Astrocyte (in vitro differentiated cells and primary cell): ENCODE measurements around the gene LRRC45.

ENCODE experiments used
- CTCF ChIP-seq: IDR thresholded peaks from 2 replicates; pipeline ENCODE4 v1.5.1; 2011; ENCODE audit warnings: low read depth, mild to moderate bottlenecking, inconsistent platforms, low read length, moderate library complexity; ENCODE audit not compliant: insufficient read depth
- EZH2 ChIP-seq: IDR thresholded peaks from 2 replicates; pipeline ENCODE4 v1.6.1; 2012; ENCODE audit warnings: mild to moderate bottlenecking, low read length, inconsistent platforms; ENCODE audit not compliant: insufficient read depth

- TF ChIP-seq CTCF: no peak
- no peak for TF ChIP-seq EZH2
These were observed 42.3 kb upstream of the LRRC45 start for GRCh38 chr17:81980707-81981343.
